Liver (tissue), 3 donors: Measurements from ENCODE around the gene TAS1R1.

Source experiments
- EGR1 ChIP-seq, 2 donors: IDR thresholded peaks; 2 replicates each; pipeline ENCODE4 v1.6.1; 2016 to 2018; ENCODE audit warnings: antibody characterized with exemption in 2 of 2, low read depth in 2 of 2
- GABPA ChIP-seq, 2 donors: IDR thresholded peaks in 1 of 2; conservative IDR thresholded peaks in 1 of 2; 2 replicates each; pipeline ENCODE4 v1.6.1; 2016; ENCODE audit warnings: antibody characterized with exemption in 2 of 2, mild to moderate bottlenecking in 1 of 2, moderate library complexity in 1 of 2
- RXRA ChIP-seq, 2 donors: IDR thresholded peaks; 2 replicates each; pipeline ENCODE4 v1.6.1; 2017 to 2018; ENCODE audit warnings: antibody characterized with exemption in 2 of 2, mild to moderate bottlenecking in 1 of 2
- TF ChIP-seq, protein P1 (sequence below): fragments of 150-350 bp; IDR thresholded peaks from 2 replicates; pipeline ENCODE4 v1.5.1; 2017; ENCODE audit warnings: improper control_type of control experiment, low read depth, low read length; ENCODE audit not compliant: missing input control
- TF ChIP-seq, protein P2 (sequence below): IDR thresholded peaks from 2 replicates; pipeline ENCODE4 v1.6.1; 2016; ENCODE audit warnings: antibody characterized with exemption, mild to moderate bottlenecking
- TF ChIP-seq, protein P3 (sequence below): IDR thresholded peaks from 2 replicates; pipeline ENCODE4 v1.6.1; 2016; ENCODE audit warnings: antibody characterized with exemption
- donor health status: healthy.
- donor health status: healthy.

DNA sequence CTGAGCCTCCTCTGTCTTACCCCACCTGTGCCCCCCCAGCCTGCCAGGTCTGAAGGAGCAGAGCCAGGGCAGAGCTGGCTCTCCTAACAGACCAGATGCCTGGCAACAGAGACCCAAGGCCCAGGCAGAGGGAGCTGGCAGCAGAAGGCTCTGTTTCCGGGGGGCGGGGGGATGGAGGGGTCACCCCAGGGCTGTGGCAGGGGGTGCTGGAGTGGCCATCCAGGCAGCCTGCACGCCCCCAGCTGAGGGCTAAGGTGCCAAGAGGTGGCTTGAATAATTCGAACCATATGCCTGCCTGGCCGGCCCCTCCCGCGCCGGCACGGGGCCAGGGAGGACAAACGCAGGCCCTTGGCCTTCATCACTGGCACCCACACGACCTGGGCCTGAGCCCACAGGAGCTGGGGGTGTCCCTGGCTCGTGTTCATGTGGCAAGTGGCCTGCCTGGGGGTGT lies 47.6 kb upstream of the TAS1R1 start:
- TF ChIP-seq, protein P1, sequence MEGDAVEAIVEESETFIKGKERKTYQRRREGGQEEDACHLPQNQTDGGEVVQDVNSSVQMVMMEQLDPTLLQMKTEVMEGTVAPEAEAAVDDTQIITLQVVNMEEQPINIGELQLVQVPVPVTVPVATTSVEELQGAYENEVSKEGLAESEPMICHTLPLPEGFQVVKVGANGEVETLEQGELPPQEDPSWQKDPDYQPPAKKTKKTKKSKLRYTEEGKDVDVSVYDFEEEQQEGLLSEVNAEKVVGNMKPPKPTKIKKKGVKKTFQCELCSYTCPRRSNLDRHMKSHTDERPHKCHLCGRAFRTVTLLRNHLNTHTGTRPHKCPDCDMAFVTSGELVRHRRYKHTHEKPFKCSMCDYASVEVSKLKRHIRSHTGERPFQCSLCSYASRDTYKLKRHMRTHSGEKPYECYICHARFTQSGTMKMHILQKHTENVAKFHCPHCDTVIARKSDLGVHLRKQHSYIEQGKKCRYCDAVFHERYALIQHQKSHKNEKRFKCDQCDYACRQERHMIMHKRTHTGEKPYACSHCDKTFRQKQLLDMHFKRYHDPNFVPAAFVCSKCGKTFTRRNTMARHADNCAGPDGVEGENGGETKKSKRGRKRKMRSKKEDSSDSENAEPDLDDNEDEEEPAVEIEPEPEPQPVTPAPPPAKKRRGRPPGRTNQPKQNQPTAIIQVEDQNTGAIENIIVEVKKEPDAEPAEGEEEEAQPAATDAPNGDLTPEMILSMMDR: no peak
- TF ChIP-seq, protein P2, sequence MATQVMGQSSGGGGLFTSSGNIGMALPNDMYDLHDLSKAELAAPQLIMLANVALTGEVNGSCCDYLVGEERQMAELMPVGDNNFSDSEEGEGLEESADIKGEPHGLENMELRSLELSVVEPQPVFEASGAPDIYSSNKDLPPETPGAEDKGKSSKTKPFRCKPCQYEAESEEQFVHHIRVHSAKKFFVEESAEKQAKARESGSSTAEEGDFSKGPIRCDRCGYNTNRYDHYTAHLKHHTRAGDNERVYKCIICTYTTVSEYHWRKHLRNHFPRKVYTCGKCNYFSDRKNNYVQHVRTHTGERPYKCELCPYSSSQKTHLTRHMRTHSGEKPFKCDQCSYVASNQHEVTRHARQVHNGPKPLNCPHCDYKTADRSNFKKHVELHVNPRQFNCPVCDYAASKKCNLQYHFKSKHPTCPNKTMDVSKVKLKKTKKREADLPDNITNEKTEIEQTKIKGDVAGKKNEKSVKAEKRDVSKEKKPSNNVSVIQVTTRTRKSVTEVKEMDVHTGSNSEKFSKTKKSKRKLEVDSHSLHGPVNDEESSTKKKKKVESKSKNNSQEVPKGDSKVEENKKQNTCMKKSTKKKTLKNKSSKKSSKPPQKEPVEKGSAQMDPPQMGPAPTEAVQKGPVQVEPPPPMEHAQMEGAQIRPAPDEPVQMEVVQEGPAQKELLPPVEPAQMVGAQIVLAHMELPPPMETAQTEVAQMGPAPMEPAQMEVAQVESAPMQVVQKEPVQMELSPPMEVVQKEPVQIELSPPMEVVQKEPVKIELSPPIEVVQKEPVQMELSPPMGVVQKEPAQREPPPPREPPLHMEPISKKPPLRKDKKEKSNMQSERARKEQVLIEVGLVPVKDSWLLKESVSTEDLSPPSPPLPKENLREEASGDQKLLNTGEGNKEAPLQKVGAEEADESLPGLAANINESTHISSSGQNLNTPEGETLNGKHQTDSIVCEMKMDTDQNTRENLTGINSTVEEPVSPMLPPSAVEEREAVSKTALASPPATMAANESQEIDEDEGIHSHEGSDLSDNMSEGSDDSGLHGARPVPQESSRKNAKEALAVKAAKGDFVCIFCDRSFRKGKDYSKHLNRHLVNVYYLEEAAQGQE: no peak
- TF ChIP-seq RXRA (IDR thresholded peaks at IDR 0.05) (no peak), EGR1 (IDR thresholded peaks at IDR 0.05; ENCODE audit: low read depth in 2 of 2) (no peak), GABPA (IDR thresholded peaks at IDR 0.05 in 1 of 2, conservative IDR thresholded peaks at IDR 0.05 in 1 of 2) (no peak)
- TF ChIP-seq, protein P3, sequence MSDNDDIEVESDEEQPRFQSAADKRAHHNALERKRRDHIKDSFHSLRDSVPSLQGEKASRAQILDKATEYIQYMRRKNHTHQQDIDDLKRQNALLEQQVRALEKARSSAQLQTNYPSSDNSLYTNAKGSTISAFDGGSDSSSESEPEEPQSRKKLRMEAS: no peak
